HEK293 (cell line): Measurements from ENCODE around the gene TSPAN14.

Source experiments
- CTCF ChIA-PET: fragments of 350-600 bp; formaldehyde crosslinking; extraction: SDS; loops from one replicate; lab custom pipeline; 2021; ENCODE audit warnings: antibody characterized with exemption; lab: Yijun Ruan, JAX
- POLR2A ChIA-PET: fragments of 300-600 bp; formaldehyde crosslinking; extraction: SDS; loops from one replicate; lab custom pipeline; 2020; ENCODE audit warnings: antibody characterized with exemption, inconsistent platforms; lab: Yijun Ruan, JAX
- H3K27ac ChIP-seq: fragments of 200-500 bp; sonication (Bioruptor generic); 2 replicates; pipeline ENCODE4 v1.5.1; 2014; ENCODE audit warnings: low read depth, low read length, control low read depth, inconsistent platforms; ENCODE audit errors: extremely low read depth
- H3K36me3 ChIP-seq, 2 experiments: fragments of 200-500 bp in 1 of 2; sonication (Bioruptor generic) in 1 of 2; 1 replicate in 1 of 2; 2 replicates in 1 of 2; pipeline ENCODE4 v1.5.1; 2014 to 2017; ENCODE audit warnings: inconsistent platforms in 2 of 2, low read length in 2 of 2; ENCODE audit not compliant: control insufficient read depth in 2 of 2, insufficient read depth in 1 of 2
- H3K4me1 ChIP-seq: fragments of 200-500 bp; sonication (Bioruptor generic); 2 replicates; pipeline ENCODE4 v1.5.1; 2014; ENCODE audit warnings: mild to moderate bottlenecking, low read length, inconsistent platforms; ENCODE audit not compliant: control insufficient read depth, insufficient read depth
- H3K4me3 ChIP-seq: 2 replicates; pipeline ENCODE4 v1.5.1; 2011; ENCODE audit warnings: low read depth, mild to moderate bottlenecking, control low read depth, low read length, moderate library complexity
- H3K9me3 ChIP-seq: fragments of 200-500 bp; sonication (Bioruptor generic); 2 replicates; pipeline ENCODE4 v1.5.1; 2014; ENCODE audit warnings: low read depth, low read length, inconsistent platforms; ENCODE audit not compliant: control insufficient read depth, insufficient read depth
- HOXC10 ChIP-seq: sonication (generic); formaldehyde crosslinking; IDR thresholded peaks from 2 replicates; pipeline ENCODE4 v1.8.1; 2023; ENCODE audit warnings: mild to moderate bottlenecking, missing genetic modification reagents
- SETDB1 ChIP-seq: IDR thresholded peaks from one replicate; pipeline ENCODE4 v1.6.1; 2017; ENCODE audit warnings: mild to moderate bottlenecking, low read length, moderate library complexity, mixed read lengths; ENCODE audit not compliant: insufficient read length
- ZBTB20 ChIP-seq: fragments of 450-650 bp; formaldehyde crosslinking; IDR thresholded peaks from 2 replicates; pipeline ENCODE4 v1.5.1; 2016; ENCODE audit warnings: missing biosample characterization, missing genetic modification characterization
- ZNF174 ChIP-seq: fragments of 450-650 bp; formaldehyde crosslinking; IDR thresholded peaks from 2 replicates; pipeline ENCODE4 v1.5.0; 2017; ENCODE audit warnings: missing biosample characterization, mild to moderate bottlenecking, missing genetic modification characterization
- ZNF19 ChIP-seq: fragments of 450-650 bp; formaldehyde crosslinking; IDR thresholded peaks from 2 replicates; pipeline ENCODE4; 2016; ENCODE audit warnings: missing biosample characterization, missing genetic modification characterization, low read depth
- ZNF2 ChIP-seq: fragments of 450-650 bp; formaldehyde crosslinking; IDR thresholded peaks from 2 replicates; pipeline ENCODE4 v1.5.1; 2016; ENCODE audit warnings: missing biosample characterization, missing genetic modification characterization
- ZNF248 ChIP-seq: fragments of 450-650 bp; formaldehyde crosslinking; IDR thresholded peaks from 2 replicates; pipeline ENCODE4 v1.5.1; 2017; ENCODE audit warnings: missing biosample characterization, missing genetic modification characterization
- ZNF311 ChIP-seq: fragments of 450-650 bp; formaldehyde crosslinking; IDR thresholded peaks from 2 replicates; pipeline ENCODE4 v1.5.1; 2017; ENCODE audit warnings: missing biosample characterization, missing genetic modification characterization, borderline replicate concordance
- ZNF335 ChIP-seq: fragments of 450-650 bp; formaldehyde crosslinking; conservative IDR thresholded peaks from 2 replicates; pipeline ENCODE4 v1.5.1; 2016; ENCODE audit warnings: missing biosample characterization, missing genetic modification characterization
- ZNF501 ChIP-seq: fragments of 450-650 bp; formaldehyde crosslinking; IDR thresholded peaks from 2 replicates; pipeline ENCODE4 v1.5.1; 2016; ENCODE audit warnings: missing biosample characterization, missing genetic modification characterization
- ZNF658 ChIP-seq: fragments of 450-650 bp; formaldehyde crosslinking; IDR thresholded peaks from 2 replicates; pipeline ENCODE4; 2016; ENCODE audit warnings: missing biosample characterization, missing genetic modification characterization
- ZNF670 ChIP-seq: fragments of 450-650 bp; formaldehyde crosslinking; IDR thresholded peaks from 2 replicates; pipeline ENCODE4 v1.5.1; 2016; ENCODE audit warnings: missing biosample characterization, missing genetic modification characterization, low read depth
- ZNF76 ChIP-seq: fragments of 450-650 bp; formaldehyde crosslinking; IDR thresholded peaks from 2 replicates; pipeline ENCODE4; 2016; ENCODE audit warnings: low read depth, missing biosample characterization, missing genetic modification characterization, borderline replicate concordance
- TF ChIP-seq, protein P1 (sequence below): fragments of 450-650 bp; formaldehyde crosslinking; IDR thresholded peaks from 2 replicates; pipeline ENCODE4 v1.5.1; 2016; ENCODE audit warnings: missing biosample characterization, missing genetic modification characterization
- TF ChIP-seq, protein P2 (sequence below): fragments of 450-650 bp; formaldehyde crosslinking; IDR thresholded peaks from 2 replicates; pipeline ENCODE4 v1.5.1; 2017; ENCODE audit warnings: missing biosample characterization, missing genetic modification characterization
- TF ChIP-seq, protein P3 (sequence below): fragments of 450-650 bp; formaldehyde crosslinking; IDR thresholded peaks from 2 replicates; pipeline ENCODE4 v1.5.1; 2016; ENCODE audit warnings: missing biosample characterization, missing genetic modification characterization
- TF ChIP-seq, protein P4 (sequence below): fragments of 450-650 bp; formaldehyde crosslinking; IDR thresholded peaks from 2 replicates; pipeline ENCODE4 v1.5.1; 2016; ENCODE audit warnings: missing biosample characterization, missing genetic modification characterization
- TF ChIP-seq, protein P5 (sequence below): fragments of 450-650 bp; formaldehyde crosslinking; IDR thresholded peaks from 2 replicates; pipeline ENCODE4 v1.5.1; 2016; ENCODE audit warnings: missing biosample characterization, missing genetic modification characterization
- TF ChIP-seq, protein P6 (sequence below): fragments of 450-650 bp; formaldehyde crosslinking; IDR thresholded peaks from 2 replicates; pipeline ENCODE4 v1.5.1; 2016; ENCODE audit warnings: missing biosample characterization, missing genetic modification characterization
- TF ChIP-seq, protein P7 (sequence below): fragments of 450-650 bp; formaldehyde crosslinking; IDR thresholded peaks from 2 replicates; pipeline ENCODE4 v1.5.1; 2017; ENCODE audit warnings: missing biosample characterization, missing genetic modification characterization

Gene TSPAN14

DNA sequence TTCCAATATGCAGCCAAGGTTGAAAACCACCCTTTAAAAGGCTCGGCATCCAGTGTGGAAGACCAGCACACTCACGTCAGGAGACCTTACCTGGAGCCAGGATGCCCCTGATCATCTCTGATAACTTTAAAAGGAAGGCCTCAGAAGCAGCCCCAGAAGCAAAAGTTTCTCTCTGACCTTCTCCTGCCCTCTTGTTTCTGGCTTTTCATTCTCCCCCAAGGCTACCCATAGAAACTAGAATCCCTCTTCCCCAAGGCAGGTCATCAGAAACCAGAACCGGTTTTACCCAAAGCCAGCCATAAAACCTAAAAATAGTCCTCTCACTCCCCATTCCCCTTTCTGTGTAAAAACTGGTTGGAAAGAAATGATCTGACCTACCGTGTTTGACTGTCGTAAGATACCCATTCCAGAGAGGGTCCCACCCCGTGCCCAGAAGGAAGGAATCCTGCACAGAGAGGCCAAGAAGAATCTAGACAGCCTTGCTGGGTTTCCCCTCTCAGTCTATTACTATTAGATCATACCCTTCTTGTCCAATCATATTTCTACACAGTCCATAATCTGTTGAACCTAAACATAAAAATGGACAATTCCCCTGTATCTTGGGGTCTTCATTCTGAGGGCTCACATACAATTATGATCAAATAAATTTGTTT is 17.5 kb upstream of the TSPAN14 start (continued):
- TF ChIP-seq, protein P1, sequence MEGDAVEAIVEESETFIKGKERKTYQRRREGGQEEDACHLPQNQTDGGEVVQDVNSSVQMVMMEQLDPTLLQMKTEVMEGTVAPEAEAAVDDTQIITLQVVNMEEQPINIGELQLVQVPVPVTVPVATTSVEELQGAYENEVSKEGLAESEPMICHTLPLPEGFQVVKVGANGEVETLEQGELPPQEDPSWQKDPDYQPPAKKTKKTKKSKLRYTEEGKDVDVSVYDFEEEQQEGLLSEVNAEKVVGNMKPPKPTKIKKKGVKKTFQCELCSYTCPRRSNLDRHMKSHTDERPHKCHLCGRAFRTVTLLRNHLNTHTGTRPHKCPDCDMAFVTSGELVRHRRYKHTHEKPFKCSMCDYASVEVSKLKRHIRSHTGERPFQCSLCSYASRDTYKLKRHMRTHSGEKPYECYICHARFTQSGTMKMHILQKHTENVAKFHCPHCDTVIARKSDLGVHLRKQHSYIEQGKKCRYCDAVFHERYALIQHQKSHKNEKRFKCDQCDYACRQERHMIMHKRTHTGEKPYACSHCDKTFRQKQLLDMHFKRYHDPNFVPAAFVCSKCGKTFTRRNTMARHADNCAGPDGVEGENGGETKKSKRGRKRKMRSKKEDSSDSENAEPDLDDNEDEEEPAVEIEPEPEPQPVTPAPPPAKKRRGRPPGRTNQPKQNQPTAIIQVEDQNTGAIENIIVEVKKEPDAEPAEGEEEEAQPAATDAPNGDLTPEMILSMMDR (tag by site-specific recombination): no peak
- TF ChIP-seq ZNF76 (tag by site-specific recombination): no peak
- no peak for TF ChIP-seq ZBTB20
- TF ChIP-seq ZNF335 (tag by site-specific recombination): no peak
- TF ChIP-seq ZNF248 (tag by site-specific recombination): no peak
- no peak for TF ChIP-seq SETDB1
- TF ChIP-seq, protein P2, sequence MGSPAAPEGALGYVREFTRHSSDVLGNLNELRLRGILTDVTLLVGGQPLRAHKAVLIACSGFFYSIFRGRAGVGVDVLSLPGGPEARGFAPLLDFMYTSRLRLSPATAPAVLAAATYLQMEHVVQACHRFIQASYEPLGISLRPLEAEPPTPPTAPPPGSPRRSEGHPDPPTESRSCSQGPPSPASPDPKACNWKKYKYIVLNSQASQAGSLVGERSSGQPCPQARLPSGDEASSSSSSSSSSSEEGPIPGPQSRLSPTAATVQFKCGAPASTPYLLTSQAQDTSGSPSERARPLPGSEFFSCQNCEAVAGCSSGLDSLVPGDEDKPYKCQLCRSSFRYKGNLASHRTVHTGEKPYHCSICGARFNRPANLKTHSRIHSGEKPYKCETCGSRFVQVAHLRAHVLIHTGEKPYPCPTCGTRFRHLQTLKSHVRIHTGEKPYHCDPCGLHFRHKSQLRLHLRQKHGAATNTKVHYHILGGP (tag by site-specific recombination): no peak
- TF ChIP-seq, protein P3, sequence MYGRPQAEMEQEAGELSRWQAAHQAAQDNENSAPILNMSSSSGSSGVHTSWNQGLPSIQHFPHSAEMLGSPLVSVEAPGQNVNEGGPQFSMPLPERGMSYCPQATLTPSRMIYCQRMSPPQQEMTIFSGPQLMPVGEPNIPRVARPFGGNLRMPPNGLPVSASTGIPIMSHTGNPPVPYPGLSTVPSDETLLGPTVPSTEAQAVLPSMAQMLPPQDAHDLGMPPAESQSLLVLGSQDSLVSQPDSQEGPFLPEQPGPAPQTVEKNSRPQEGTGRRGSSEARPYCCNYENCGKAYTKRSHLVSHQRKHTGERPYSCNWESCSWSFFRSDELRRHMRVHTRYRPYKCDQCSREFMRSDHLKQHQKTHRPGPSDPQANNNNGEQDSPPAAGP (tag by site-specific recombination): no peak
- TF ChIP-seq, protein P4, sequence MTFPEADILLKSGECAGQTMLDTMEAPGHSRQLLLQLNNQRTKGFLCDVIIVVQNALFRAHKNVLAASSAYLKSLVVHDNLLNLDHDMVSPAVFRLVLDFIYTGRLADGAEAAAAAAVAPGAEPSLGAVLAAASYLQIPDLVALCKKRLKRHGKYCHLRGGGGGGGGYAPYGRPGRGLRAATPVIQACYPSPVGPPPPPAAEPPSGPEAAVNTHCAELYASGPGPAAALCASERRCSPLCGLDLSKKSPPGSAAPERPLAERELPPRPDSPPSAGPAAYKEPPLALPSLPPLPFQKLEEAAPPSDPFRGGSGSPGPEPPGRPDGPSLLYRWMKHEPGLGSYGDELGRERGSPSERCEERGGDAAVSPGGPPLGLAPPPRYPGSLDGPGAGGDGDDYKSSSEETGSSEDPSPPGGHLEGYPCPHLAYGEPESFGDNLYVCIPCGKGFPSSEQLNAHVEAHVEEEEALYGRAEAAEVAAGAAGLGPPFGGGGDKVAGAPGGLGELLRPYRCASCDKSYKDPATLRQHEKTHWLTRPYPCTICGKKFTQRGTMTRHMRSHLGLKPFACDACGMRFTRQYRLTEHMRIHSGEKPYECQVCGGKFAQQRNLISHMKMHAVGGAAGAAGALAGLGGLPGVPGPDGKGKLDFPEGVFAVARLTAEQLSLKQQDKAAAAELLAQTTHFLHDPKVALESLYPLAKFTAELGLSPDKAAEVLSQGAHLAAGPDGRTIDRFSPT (tag by site-specific recombination): no peak
- TF ChIP-seq ZNF174 (tag by site-specific recombination): no peak

DNA sequence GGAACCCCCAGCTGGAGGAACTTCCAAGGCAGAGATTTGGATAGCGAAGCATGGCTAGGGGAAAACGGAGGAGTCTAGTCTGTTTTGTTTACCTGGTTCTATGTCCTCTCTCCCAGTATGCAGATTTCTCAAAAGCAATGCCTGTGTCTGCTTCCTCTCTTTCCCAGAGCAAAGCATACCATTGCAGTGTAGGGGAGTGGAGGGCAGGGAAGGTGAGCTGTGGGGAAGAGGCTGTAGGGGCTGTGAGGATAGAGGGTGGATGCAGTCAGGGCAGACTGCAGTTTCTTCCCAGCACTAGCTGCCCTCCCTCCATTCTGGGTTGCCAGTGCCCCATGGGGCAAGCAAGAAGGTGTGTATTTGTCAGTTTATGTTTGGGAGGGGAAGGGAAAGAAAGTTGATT is 16.9 kb upstream of the TSPAN14 start:
- POLR2A ChIA-PET: no interaction called here
- TF ChIP-seq, protein P5, sequence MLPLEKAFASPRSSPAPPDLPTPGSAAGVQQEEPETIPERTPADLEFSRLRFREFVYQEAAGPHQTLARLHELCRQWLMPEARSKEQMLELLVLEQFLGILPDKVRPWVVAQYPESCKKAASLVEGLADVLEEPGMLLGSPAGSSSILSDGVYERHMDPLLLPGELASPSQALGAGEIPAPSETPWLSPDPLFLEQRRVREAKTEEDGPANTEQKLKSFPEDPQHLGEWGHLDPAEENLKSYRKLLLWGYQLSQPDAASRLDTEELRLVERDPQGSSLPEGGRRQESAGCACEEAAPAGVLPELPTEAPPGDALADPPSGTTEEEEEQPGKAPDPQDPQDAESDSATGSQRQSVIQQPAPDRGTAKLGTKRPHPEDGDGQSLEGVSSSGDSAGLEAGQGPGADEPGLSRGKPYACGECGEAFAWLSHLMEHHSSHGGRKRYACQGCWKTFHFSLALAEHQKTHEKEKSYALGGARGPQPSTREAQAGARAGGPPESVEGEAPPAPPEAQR (tag by site-specific recombination): no peak
- no peak for TF ChIP-seq ZNF19 (tag by site-specific recombination)
- no peak for TF ChIP-seq ZNF311 (tag by site-specific recombination)
- TF ChIP-seq ZNF670 (tag by site-specific recombination): no peak
- no peak for TF ChIP-seq ZNF658 (tag by site-specific recombination)
- no peak for TF ChIP-seq ZNF2 (tag by site-specific recombination)
- TF ChIP-seq, protein P6, sequence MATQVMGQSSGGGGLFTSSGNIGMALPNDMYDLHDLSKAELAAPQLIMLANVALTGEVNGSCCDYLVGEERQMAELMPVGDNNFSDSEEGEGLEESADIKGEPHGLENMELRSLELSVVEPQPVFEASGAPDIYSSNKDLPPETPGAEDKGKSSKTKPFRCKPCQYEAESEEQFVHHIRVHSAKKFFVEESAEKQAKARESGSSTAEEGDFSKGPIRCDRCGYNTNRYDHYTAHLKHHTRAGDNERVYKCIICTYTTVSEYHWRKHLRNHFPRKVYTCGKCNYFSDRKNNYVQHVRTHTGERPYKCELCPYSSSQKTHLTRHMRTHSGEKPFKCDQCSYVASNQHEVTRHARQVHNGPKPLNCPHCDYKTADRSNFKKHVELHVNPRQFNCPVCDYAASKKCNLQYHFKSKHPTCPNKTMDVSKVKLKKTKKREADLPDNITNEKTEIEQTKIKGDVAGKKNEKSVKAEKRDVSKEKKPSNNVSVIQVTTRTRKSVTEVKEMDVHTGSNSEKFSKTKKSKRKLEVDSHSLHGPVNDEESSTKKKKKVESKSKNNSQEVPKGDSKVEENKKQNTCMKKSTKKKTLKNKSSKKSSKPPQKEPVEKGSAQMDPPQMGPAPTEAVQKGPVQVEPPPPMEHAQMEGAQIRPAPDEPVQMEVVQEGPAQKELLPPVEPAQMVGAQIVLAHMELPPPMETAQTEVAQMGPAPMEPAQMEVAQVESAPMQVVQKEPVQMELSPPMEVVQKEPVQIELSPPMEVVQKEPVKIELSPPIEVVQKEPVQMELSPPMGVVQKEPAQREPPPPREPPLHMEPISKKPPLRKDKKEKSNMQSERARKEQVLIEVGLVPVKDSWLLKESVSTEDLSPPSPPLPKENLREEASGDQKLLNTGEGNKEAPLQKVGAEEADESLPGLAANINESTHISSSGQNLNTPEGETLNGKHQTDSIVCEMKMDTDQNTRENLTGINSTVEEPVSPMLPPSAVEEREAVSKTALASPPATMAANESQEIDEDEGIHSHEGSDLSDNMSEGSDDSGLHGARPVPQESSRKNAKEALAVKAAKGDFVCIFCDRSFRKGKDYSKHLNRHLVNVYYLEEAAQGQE: no peak
- TF ChIP-seq, protein P7, sequence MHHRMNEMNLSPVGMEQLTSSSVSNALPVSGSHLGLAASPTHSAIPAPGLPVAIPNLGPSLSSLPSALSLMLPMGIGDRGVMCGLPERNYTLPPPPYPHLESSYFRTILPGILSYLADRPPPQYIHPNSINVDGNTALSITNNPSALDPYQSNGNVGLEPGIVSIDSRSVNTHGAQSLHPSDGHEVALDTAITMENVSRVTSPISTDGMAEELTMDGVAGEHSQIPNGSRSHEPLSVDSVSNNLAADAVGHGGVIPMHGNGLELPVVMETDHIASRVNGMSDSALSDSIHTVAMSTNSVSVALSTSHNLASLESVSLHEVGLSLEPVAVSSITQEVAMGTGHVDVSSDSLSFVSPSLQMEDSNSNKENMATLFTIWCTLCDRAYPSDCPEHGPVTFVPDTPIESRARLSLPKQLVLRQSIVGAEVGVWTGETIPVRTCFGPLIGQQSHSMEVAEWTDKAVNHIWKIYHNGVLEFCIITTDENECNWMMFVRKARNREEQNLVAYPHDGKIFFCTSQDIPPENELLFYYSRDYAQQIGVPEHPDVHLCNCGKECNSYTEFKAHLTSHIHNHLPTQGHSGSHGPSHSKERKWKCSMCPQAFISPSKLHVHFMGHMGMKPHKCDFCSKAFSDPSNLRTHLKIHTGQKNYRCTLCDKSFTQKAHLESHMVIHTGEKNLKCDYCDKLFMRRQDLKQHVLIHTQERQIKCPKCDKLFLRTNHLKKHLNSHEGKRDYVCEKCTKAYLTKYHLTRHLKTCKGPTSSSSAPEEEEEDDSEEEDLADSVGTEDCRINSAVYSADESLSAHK: no peak
- TF ChIP-seq ZNF501 (tag by site-specific recombination): no peak
- TF ChIP-seq HOXC10 (CRISPR knock-in tag): no peak

More for the DNA sequence above, 16.9 kb upstream of the TSPAN14 start:
- Histone ChIP-seq H3K9me3 (no peaks in the 10 kb centered on the region), H3K4me3 (no peak overlapping the region), H3K4me1 (no peaks in the 10 kb centered on the region), H3K36me3 (peaks cover 5 to 12% of the 10 kb centered on the region in 2 experiments; a peak in 2 of 3 replicates), H3K27ac (no peak overlapping the region)
- CTCF ChIA-PET: interaction anchor here (2.8 kb wide), 1 partner anchor 68 kb away, joined by 10 read pairs; no protein-coding TSS in a partner anchor
